ENCODE data around the gene SERPINB6.

DNA sequence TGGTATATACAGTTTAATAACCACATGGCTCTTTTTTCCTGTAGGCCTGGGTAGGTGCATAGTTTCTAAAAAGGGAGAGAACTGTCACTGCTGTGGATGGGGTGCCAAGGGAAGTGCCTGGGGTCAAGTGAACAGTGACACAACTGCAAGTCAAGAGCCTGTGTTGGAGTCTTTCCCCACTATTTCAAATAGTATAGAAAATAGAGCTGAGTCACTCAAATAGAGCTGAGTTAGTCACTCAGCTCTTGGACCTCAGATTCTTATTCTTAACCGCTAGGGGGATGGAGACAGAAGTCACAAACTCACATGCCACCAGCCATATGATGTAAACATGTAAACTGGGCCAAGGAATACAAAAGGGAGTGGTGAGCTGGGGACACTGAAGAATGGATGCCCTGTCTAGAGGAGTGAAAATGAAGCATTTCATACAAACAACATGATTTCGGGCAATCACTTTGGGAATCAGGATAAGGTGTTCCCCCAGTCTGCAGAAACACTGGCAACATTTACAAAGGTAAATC is 30.5 kb upstream of the SERPINB6 start:
- TF ChIP-seq CTCF (optimal IDR thresholded peaks at IDR 0.05 in 1 of 3, IDR thresholded peaks at IDR 0.05 in 1 of 3, conservative IDR thresholded peaks at IDR 0.05 in 1 of 3; ENCODE audit: extremely low read depth in 1 of 3, insufficient read depth in 2 of 3, low read length in 3 of 3), result peak; percentile 51 to 75 (median 62)
- no peak for TF ChIP-seq EZH2 (IDR thresholded peaks at IDR 0.05; ENCODE audit: low read length)
